HCT116 (cell line): ENCODE results near the gene PTPRCAP. TPM values are rescaled to one million over a fixed set of nuclear protein-coding genes. Genes with fewer than 3 reads are reported as not detected.

Source experiments
- ATAC-seq: fragments of 200-7000 bp; cut with Tn5 transposase; 2 replicates; pipeline ENCODE4 v1.9.1; 2020; ENCODE audit warnings: mild to moderate bottlenecking, moderate library complexity
- BruUV-seq: library from RNA; stranded (reverse); fragments of 400-500 nt; replicated peaks from 2 replicates; lab custom pipeline; 2021; lab: Mats Ljungman, UMichigan
- CTCF ChIA-PET: fragments of 300-600 bp; sonication (Branson Sonifier 250); formaldehyde crosslinking; loops from one replicate; lab custom pipeline; 2021; ENCODE audit warnings: antibody characterized with exemption; lab: Charles Lee
- POLR2A ChIA-PET: fragments of 300-600, 350-600 bp; sonication (Branson Sonifier 250); formaldehyde crosslinking; loops from one replicate; lab custom pipeline; 2021; ENCODE audit warnings: antibody characterized with exemption; lab: Charles Lee
- RAD21 ChIA-PET, 2 experiments: fragments of 300-600 bp; sonication (Branson Sonifier 250); formaldehyde crosslinking; loops; one replicate each; lab custom pipeline; 2023; ENCODE audit warnings: low total read pairs in 2 of 2; ENCODE audit not compliant: uncharacterized antibody in 2 of 2, unreplicated experiment in 2 of 2, low non-redundant PET in 1 of 2; lab: Charles Lee
- DNase-seq: peaks from one replicate; pipeline ENCODE4 v3.0.0-alpha.2; 2010; ENCODE audit warnings: low read depth, low spot score
- H2AFZ ChIP-seq: fragments of 200-600 bp; shearing (Covaris generic), sonication (generic); 2 replicates; pipeline ENCODE4 v1.6.1; 2017; ENCODE audit warnings: low read depth, mixed run types, mixed read lengths, antibody characterized with exemption, low read length; ENCODE audit not compliant: poor library complexity, severe bottlenecking
- H3K27ac ChIP-seq: 2 replicates; pipeline ENCODE4 v1.5.1; 2012; ENCODE audit warnings: low read depth, low read length
- H3K27me3 ChIP-seq: fragments of 200-600 bp; sonication (generic); 2 replicates; pipeline ENCODE4 v1.6.1; 2016; ENCODE audit warnings: mixed run types, low read length, mixed read lengths; ENCODE audit not compliant: insufficient read depth
- H3K36me3 ChIP-seq, 2 experiments: fragments of 200-500 bp in 1 of 2; fragments of 200-600 bp in 1 of 2; sonication (Bioruptor generic) in 1 of 2; sonication (generic) in 1 of 2; 2 replicates each; pipeline versions ENCODE4 v1.5.1 to v1.6.1; 2014 to 2016; ENCODE audit warnings: low read length in 2 of 2, inconsistent platforms in 1 of 2, mixed read lengths in 1 of 2, mixed run types in 1 of 2; ENCODE audit not compliant: insufficient read depth in 2 of 2, control insufficient read depth in 1 of 2
- H3K4me1 ChIP-seq, 2 experiments: fragments of 200-600 bp in 1 of 2; sonication (generic) in 1 of 2; 2 replicates each; pipeline versions ENCODE4 v1.5.1 to v1.6.1; 2012 to 2017; ENCODE audit warnings: low read length in 2 of 2, inconsistent platforms in 1 of 2, mild to moderate bottlenecking in 1 of 2, mixed read lengths in 1 of 2, mixed run types in 1 of 2, moderate library complexity in 1 of 2; ENCODE audit not compliant: insufficient read depth in 2 of 2, control insufficient read depth in 1 of 2
- H3K4me2 ChIP-seq: fragments of 200-600 bp; sonication (generic); 2 replicates; pipeline ENCODE4 v1.6.1; 2017; ENCODE audit warnings: mixed run types, low read length, mixed read lengths
- H3K4me3 ChIP-seq, 2 experiments: fragments of 200-600 bp in 1 of 2; sonication (generic) in 1 of 2; replicated peaks in 1 of 2; 2 replicates each; pipeline ENCODE4 v1.5.1; 2011 to 2016; ENCODE audit warnings: low read length in 2 of 2, control low read depth in 1 of 2, low read depth in 1 of 2, mild to moderate bottlenecking in 1 of 2, mixed read lengths in 1 of 2, mixed run types in 1 of 2
- H3K79me2 ChIP-seq: fragments of 200-600 bp; sonication (generic); 2 replicates; pipeline ENCODE4 v1.6.1; 2017; ENCODE audit warnings: mild to moderate bottlenecking, mixed run types, low read length, moderate library complexity, mixed read lengths; ENCODE audit not compliant: insufficient read depth
- H3K9ac ChIP-seq: fragments of 200-600 bp; sonication (generic); 2 replicates; pipeline ENCODE4 v1.6.1; 2016; ENCODE audit warnings: low read length, mixed read lengths
- H3K9me2 ChIP-seq: fragments of 200-600 bp; sonication (generic), shearing (Covaris generic); 2 replicates; pipeline ENCODE4 v1.6.1; 2017; ENCODE audit warnings: mixed run types, mild to moderate bottlenecking, moderate library complexity; ENCODE audit not compliant: insufficient read depth
- H3K9me3 ChIP-seq, 2 experiments: fragments of 200-500 bp in 1 of 2; fragments of 200-600 bp in 1 of 2; sonication (Bioruptor generic) in 1 of 2; sonication (generic) in 1 of 2; 2 replicates each; pipeline ENCODE4 v1.6.1; 2014 to 2017; ENCODE audit warnings: low read length in 2 of 2, mixed read lengths in 2 of 2, inconsistent platforms in 1 of 2, low read depth in 1 of 2, mild to moderate bottlenecking in 1 of 2, mixed run types in 1 of 2, moderate library complexity in 1 of 2; ENCODE audit not compliant: control insufficient read depth in 1 of 2, insufficient read depth in 1 of 2
- H4K20me1 ChIP-seq: fragments of 200-600 bp; sonication (generic), shearing (Covaris generic); 2 replicates; pipeline ENCODE4 v1.6.1; 2017; ENCODE audit warnings: mixed run types, mild to moderate bottlenecking, moderate library complexity; ENCODE audit not compliant: insufficient read depth
- CEBPB ChIP-seq: IDR thresholded peaks from 2 replicates; pipeline ENCODE4 v1.6.1; 2012; ENCODE audit warnings: low read depth
- EGR1 ChIP-seq: IDR thresholded peaks from 2 replicates; pipeline ENCODE4 v1.6.1; 2012; ENCODE audit warnings: low read depth
- EZH2 ChIP-seq: fragments of 200-600 bp; sonication (generic); IDR thresholded peaks from 2 replicates; pipeline ENCODE4 v1.6.1; 2017; ENCODE audit warnings: antibody characterized with exemption, mixed run types
- POLR2A ChIP-seq: IDR thresholded peaks from 2 replicates; pipeline ENCODE4 v1.7.0; 2011; ENCODE audit warnings: borderline replicate concordance; ENCODE audit not compliant: insufficient read depth, insufficient read length; ENCODE audit errors: extremely low read depth
- RAD21 ChIP-seq: IDR thresholded peaks from 2 replicates; pipeline ENCODE4 v1.6.1; 2012; ENCODE audit warnings: low read depth, mild to moderate bottlenecking
- SP1 ChIP-seq: IDR thresholded peaks from 2 replicates; pipeline ENCODE4 v1.6.1; 2012; ENCODE audit warnings: low read depth
- SRF ChIP-seq: IDR thresholded peaks from 2 replicates; pipeline ENCODE4 v1.6.1; 2012; ENCODE audit warnings: low read depth
- ZFX ChIP-seq: fragments of 450-650 bp; IDR thresholded peaks from 2 replicates; pipeline ENCODE4 v1.6.1; 2017
- intact Hi-C: fragments of 100-400 bp; cut with micrococcal nuclease; formaldehyde crosslinking; loops from 2 replicates; pipeline ENCODE4 v1.10.0; 2022
- total RNA-seq: library from RNA; stranded (reverse); gene quantifications from one replicate; pipeline ENCODE4 v1.2.1, GENCODE V29; 2021; ENCODE audit not compliant: unreplicated experiment
- TF ChIP-seq, protein P1 (sequence below): IDR thresholded peaks from 2 replicates; pipeline ENCODE4 v1.6.1; 2012
- TF ChIP-seq, protein P2 (sequence below): IDR thresholded peaks from 2 replicates; pipeline ENCODE4 v1.6.1; 2012; ENCODE audit warnings: low read depth
- TF ChIP-seq, protein P3 (sequence below): IDR thresholded peaks from 2 replicates; pipeline ENCODE4 v1.6.1; 2011; ENCODE audit warnings: mild to moderate bottlenecking, low read length, moderate library complexity; ENCODE audit not compliant: insufficient replicate concordance; ENCODE audit errors: extremely low read depth

PTPRCAP gene
- total RNA-seq, 1 experiment from 2014 or later: 1.4 TPM

DNA sequence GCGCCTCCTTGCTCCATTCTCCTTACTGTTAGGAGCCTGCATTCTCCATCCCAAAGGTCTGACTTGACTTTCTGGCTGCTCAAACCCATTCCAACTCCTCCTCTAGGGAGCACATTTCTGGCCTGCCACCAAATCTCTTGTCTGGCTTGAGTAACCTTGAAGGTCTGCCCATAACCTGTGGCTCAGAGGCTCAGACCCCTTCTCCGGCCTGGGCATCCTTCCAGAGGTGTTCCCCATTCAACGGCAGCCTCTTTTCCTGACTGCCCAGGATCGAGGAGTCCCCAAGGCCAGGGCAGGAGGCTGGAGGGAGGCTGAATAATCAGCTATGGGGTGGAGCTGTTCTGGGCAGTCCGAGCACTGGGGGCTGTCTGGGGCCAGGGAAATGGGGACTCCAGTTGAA is 43.5 kb downstream of the PTPRCAP start:
- no peaks in the 10 kb centered on the region for H4K20me1 ChIP-seq
- ATAC-seq (no peak), DNase-seq (no peak)
- ChIA-PET CTCF (no interaction called here), RAD21 (no interaction called here), POLR2A (no interaction called here)
- TF ChIP-seq, protein P1, sequence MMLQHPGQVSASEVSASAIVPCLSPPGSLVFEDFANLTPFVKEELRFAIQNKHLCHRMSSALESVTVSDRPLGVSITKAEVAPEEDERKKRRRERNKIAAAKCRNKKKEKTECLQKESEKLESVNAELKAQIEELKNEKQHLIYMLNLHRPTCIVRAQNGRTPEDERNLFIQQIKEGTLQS: no peak
- TF ChIP-seq EGR1 (no peak), POLR2A (no peak), ZFX (no peak), SP1 (no peak), SRF (no peak), RAD21 (no peak), CEBPB (no peak), EZH2 (no peak)
- TF ChIP-seq, protein P2, sequence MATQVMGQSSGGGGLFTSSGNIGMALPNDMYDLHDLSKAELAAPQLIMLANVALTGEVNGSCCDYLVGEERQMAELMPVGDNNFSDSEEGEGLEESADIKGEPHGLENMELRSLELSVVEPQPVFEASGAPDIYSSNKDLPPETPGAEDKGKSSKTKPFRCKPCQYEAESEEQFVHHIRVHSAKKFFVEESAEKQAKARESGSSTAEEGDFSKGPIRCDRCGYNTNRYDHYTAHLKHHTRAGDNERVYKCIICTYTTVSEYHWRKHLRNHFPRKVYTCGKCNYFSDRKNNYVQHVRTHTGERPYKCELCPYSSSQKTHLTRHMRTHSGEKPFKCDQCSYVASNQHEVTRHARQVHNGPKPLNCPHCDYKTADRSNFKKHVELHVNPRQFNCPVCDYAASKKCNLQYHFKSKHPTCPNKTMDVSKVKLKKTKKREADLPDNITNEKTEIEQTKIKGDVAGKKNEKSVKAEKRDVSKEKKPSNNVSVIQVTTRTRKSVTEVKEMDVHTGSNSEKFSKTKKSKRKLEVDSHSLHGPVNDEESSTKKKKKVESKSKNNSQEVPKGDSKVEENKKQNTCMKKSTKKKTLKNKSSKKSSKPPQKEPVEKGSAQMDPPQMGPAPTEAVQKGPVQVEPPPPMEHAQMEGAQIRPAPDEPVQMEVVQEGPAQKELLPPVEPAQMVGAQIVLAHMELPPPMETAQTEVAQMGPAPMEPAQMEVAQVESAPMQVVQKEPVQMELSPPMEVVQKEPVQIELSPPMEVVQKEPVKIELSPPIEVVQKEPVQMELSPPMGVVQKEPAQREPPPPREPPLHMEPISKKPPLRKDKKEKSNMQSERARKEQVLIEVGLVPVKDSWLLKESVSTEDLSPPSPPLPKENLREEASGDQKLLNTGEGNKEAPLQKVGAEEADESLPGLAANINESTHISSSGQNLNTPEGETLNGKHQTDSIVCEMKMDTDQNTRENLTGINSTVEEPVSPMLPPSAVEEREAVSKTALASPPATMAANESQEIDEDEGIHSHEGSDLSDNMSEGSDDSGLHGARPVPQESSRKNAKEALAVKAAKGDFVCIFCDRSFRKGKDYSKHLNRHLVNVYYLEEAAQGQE: no peak
- TF ChIP-seq, protein P3, sequence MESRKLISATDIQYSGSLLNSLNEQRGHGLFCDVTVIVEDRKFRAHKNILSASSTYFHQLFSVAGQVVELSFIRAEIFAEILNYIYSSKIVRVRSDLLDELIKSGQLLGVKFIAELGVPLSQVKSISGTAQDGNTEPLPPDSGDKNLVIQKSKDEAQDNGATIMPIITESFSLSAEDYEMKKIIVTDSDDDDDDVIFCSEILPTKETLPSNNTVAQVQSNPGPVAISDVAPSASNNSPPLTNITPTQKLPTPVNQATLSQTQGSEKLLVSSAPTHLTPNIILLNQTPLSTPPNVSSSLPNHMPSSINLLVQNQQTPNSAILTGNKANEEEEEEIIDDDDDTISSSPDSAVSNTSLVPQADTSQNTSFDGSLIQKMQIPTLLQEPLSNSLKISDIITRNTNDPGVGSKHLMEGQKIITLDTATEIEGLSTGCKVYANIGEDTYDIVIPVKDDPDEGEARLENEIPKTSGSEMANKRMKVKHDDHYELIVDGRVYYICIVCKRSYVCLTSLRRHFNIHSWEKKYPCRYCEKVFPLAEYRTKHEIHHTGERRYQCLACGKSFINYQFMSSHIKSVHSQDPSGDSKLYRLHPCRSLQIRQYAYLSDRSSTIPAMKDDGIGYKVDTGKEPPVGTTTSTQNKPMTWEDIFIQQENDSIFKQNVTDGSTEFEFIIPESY: no peak
- no peaks in the 10 kb centered on the region for H3K9me2 ChIP-seq
- H3K27me3 ChIP-seq: no peaks in the 10 kb centered on the region
- H2AFZ ChIP-seq: no peak overlapping the region
- no peak overlapping the region for H3K4me3 ChIP-seq
- no peak overlapping the region for H3K4me2 ChIP-seq
- no peak overlapping the region for H3K27ac ChIP-seq
- no peak overlapping the region for H3K9ac ChIP-seq
- BruUV-seq: no TSS peak
- H3K79me2 ChIP-seq: peaks cover 17% of the 10 kb centered on the region
- peaks cover 9 to 34% of the 10 kb centered on the region in 2 experiments for H3K4me1 ChIP-seq
- peaks cover 13 to 31% of the 10 kb centered on the region in 2 experiments; a peak in 3 of 4 replicates for H3K36me3 ChIP-seq
- H3K9me3 ChIP-seq: no peaks in the 10 kb centered on the region
- intact Hi-C loops: no loop called here
